Measurements from ENCODE around the gene CAB39L. TPM values are rescaled to one million over a fixed set of nuclear protein-coding genes. Genes with fewer than 3 reads are reported as not detected.

Gene CAB39L
- total RNA-seq, 1 experiment from 2014 or later: 6.2 TPM

GRCh38 chr13:49259586-49259985 lies 184.3 kb downstream of the CAB39L start:
- H3K4me3 Mint-ChIP-seq (ENCODE audit: unreplicated experiment): no peak overlapping the region
- intact Hi-C loops (cut with micrococcal nuclease): no loop called here
- TF ChIP-seq CTCF (IDR thresholded peaks at IDR 0.05; ENCODE audit: unreplicated experiment): no peak
- H3K36me3 Mint-ChIP-seq (ENCODE audit: insufficient read depth, unreplicated experiment): peaks cover 47% of the 10 kb centered on the region
- CTCF ChIA-PET: interaction anchor here (0.6 to 0.9 kb wide), 2 partner anchors 20 to 352 kb away, joined by 3 read pairs; no protein-coding TSS in a partner anchor
- DNase-seq (ENCODE audit: unreplicated experiment): no peak
- H3K9me3 Mint-ChIP-seq (ENCODE audit: unreplicated experiment): no peaks in the 10 kb centered on the region
- no peaks in the 10 kb centered on the region for H3K27me3 Mint-ChIP-seq (ENCODE audit: insufficient read depth, unreplicated experiment)
- no TSS peak for BruUV-seq (replicated peaks)
- H3K27ac Mint-ChIP-seq (ENCODE audit: low read depth, unreplicated experiment): no peak overlapping the region
- H3K4me1 Mint-ChIP-seq (ENCODE audit: insufficient read depth, unreplicated experiment): no peaks in the 10 kb centered on the region
- POLR2A ChIA-PET: interaction anchor here (3.8 kb wide), 1 partner anchor 11 kb away, joined by 19 read pairs; the partner anchor contains the start of gene CDADC1

Other genes with a start within 250 kb of the CAB39L start
- not detected in 2 replicates for gene MLNR, start 223.7 kb downstream of the CAB39L start, total RNA-seq (2022)
- 8.0 and 9.4 TPM in 2 replicates for gene CDADC1, start 196.1 kb downstream of the CAB39L start, total RNA-seq (2022)
- 6.1 and 7.3 TPM in 2 replicates for gene SETDB2, start 210 bp upstream of the CAB39L start, total RNA-seq (2022)
- 15.4 and 17.9 TPM in 2 replicates for gene PHF11, start 51.9 kb upstream of the CAB39L start, total RNA-seq (2022)
- gene RCBTB1, start 141.5 kb upstream of the CAB39L start, total RNA-seq (2022): 16.8 and 17.9 TPM in 2 replicates
- gene ARL11, start 184.4 kb upstream of the CAB39L start, total RNA-seq (2022): not detected in 2 replicates
- gene EBPL, start 247.4 kb upstream of the CAB39L start, total RNA-seq (2022): 90.1 and 121 TPM in 2 replicates